Neural cell (in vitro differentiated cells): ENCODE measurements around the gene F13B.

Experiments
- EZH2 ChIP-seq: fragments of 200-600, 300-800 bp; shearing (Covaris generic), sonication (generic); IDR thresholded peaks from 2 replicates; pipeline ENCODE4 v1.6.1; 2014; ENCODE audit warnings: antibody characterized with exemption, low read length, borderline replicate concordance, mild to moderate bottlenecking; ENCODE audit not compliant: insufficient read depth, poor library complexity, severe bottlenecking
- POLR2AphosphoS5 ChIP-seq: IDR thresholded peaks from 2 replicates; pipeline ENCODE4 v1.6.1; 2012
- RAD21 ChIP-seq: fragments of 450-650 bp; conservative IDR thresholded peaks from 2 replicates; pipeline ENCODE4 v1.6.1; 2014; ENCODE audit warnings: antibody characterized with exemption, mild to moderate bottlenecking, moderate library complexity
- SMC3 ChIP-seq: fragments of 450-650 bp; conservative IDR thresholded peaks from 2 replicates; pipeline ENCODE4 v1.6.1; 2014; ENCODE audit warnings: antibody characterized with exemption, mild to moderate bottlenecking, moderate library complexity; ENCODE audit not compliant: poor library complexity
- TAF1 ChIP-seq: IDR thresholded peaks from 2 replicates; pipeline ENCODE4 v1.6.1; 2012; ENCODE audit warnings: low read depth
- TF ChIP-seq, protein P1 (sequence below): fragments of 450-650 bp; IDR thresholded peaks from 2 replicates; pipeline ENCODE4 v1.5.1; 2014; ENCODE audit warnings: antibody characterized with exemption, mild to moderate bottlenecking, moderate library complexity; ENCODE audit not compliant: poor library complexity, severe bottlenecking

DNA sequence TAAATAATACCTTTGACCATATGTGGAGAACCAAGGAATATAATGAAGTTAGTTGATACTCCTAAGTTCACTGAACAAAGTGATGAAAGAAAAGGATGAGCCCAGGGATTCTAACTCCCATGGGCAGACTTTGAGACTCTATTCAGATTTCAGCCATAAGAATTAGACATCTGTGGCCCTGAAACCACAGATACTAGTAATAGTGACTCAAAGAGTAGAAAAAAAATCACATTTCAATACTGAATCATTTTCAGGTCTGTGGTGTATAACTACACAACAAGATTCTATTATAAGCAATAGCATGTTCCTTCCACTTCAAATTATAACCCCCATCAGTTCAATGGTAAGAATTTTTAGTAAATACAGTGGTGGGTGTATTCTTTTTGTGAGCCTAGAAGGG, 16.4 kb upstream of the F13B start:
- TF ChIP-seq POLR2AphosphoS5 (no peak), EZH2 (no peak), RAD21 (no peak), TAF1 (no peak), SMC3 (no peak)
- TF ChIP-seq, protein P1, sequence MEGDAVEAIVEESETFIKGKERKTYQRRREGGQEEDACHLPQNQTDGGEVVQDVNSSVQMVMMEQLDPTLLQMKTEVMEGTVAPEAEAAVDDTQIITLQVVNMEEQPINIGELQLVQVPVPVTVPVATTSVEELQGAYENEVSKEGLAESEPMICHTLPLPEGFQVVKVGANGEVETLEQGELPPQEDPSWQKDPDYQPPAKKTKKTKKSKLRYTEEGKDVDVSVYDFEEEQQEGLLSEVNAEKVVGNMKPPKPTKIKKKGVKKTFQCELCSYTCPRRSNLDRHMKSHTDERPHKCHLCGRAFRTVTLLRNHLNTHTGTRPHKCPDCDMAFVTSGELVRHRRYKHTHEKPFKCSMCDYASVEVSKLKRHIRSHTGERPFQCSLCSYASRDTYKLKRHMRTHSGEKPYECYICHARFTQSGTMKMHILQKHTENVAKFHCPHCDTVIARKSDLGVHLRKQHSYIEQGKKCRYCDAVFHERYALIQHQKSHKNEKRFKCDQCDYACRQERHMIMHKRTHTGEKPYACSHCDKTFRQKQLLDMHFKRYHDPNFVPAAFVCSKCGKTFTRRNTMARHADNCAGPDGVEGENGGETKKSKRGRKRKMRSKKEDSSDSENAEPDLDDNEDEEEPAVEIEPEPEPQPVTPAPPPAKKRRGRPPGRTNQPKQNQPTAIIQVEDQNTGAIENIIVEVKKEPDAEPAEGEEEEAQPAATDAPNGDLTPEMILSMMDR = no peak
